Spinal cord (tissue), 10 donors: ENCODE data around the gene USP13. TPM values are rescaled to one million over a fixed set of nuclear protein-coding genes. Genes with fewer than 3 reads are reported as not detected.

Source experiments
- DNase-seq, 6 donors: peaks; one replicate each; pipeline versions ENCODE4 v3.0.0 to v3.0.0-alpha.2; 2013 to 2015; ENCODE audit warnings: low spot score in 6 of 6, low read depth in 4 of 6
- H3K27ac ChIP-seq: one replicate; pipeline ENCODE4 v1.5.1; 2013; ENCODE audit warnings: low read depth, low read length, control low read depth
- H3K27me3 ChIP-seq: one replicate; pipeline ENCODE4 v1.6.1; 2013; ENCODE audit warnings: low read length; ENCODE audit not compliant: control insufficient read depth, insufficient read depth
- H3K36me3 ChIP-seq: one replicate; pipeline ENCODE4 v1.6.1; 2013; ENCODE audit warnings: low read length; ENCODE audit not compliant: control insufficient read depth, insufficient read depth
- H3K4me1 ChIP-seq: one replicate; pipeline ENCODE4 v1.6.1; 2013; ENCODE audit warnings: low read length; ENCODE audit not compliant: control insufficient read depth, insufficient read depth
- H3K4me3 ChIP-seq: one replicate; pipeline ENCODE4 v1.5.1; 2013; ENCODE audit warnings: low read depth, low read length, control low read depth
- H3K9me3 ChIP-seq: one replicate; pipeline ENCODE4 v1.6.1; 2013; ENCODE audit warnings: low read length; ENCODE audit not compliant: control insufficient read depth, insufficient read depth
- WGBS: methylation state at CpG from one replicate; pipeline ENCODE4 v1.1.5; 2013; ENCODE audit warnings: missing lambda C conversion rate; ENCODE audit not compliant: insufficient coverage; 5-methylcytosine and 5-hydroxymethylcytosine counted together
- polyA plus RNA-seq, 2 donors: library from polyadenylated mRNA; unstranded; fragments of 120-200 nt; gene quantifications; one replicate each; pipeline ENCODE4 v1.2.1, GENCODE V29; 2013; ENCODE audit not compliant: insufficient read length in 2 of 2
- total RNA-seq, 2 donors: library from RNA; depleted of rRNA in 1 of 2; stranded (reverse); fragments of 120-200 nt in 1 of 2; fragments of >200 nt in 1 of 2; gene quantifications; one replicate each; pipeline versions ENCODE4 v1.2.3 to v1.2.4, GENCODE V29; 2013 to 2014
- donor health status: healthy.

The USP13 gene
- total and polyA plus RNA-seq, 4 donors = 10.4 to 14.4 (median 13.7) TPM

GRCh38 chr3:179794355-179794754, 141.5 kb downstream of the USP13 start:
- Histone ChIP-seq H3K27ac (no peak overlapping the region), H3K9me3 (no peaks in the 10 kb centered on the region), H3K27me3 (no peaks in the 10 kb centered on the region), H3K36me3 (no peaks in the 10 kb centered on the region), H3K4me3 (no peak overlapping the region), H3K4me1 (no peaks in the 10 kb centered on the region)
- DNase-seq = peak in 1 of 6 donors; percentile 41
- 58% methylated on average over 4 of the region's 4 CpGs for WGBS

- Histone ChIP-seq H3K36me3 (no peaks in the 10 kb centered on the region), H3K27ac (no peak overlapping the region), H3K4me3 (no peak overlapping the region), H3K4me1 (no peaks in the 10 kb centered on the region), H3K27me3 (no peaks in the 10 kb centered on the region), H3K9me3 (no peaks in the 10 kb centered on the region)
- DNase-seq = no peak
- no CpG with 5 or more reads among the region's 4 CpGs for WGBS
These were observed 143.6 kb downstream of the USP13 start for GRCh38 chr3:179796421-179796820.

DNA sequence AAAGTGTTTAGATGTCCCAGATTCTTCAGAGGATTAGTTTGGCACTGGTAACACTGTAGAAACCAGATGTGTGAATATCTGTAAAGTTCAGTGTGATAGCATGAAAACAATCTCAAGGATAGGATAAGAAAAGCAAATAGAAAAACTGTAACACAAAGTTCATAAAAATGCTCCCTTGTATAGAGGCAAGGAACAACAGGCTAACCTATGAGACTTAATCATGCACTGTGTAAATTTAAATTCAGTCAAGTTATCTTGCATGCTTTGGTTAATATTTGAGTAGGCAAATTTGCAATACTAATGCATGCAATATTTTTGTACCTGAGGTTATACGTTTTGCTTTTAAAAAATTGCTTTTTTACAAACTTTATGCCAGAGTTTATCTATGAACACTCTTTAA, 144.4 kb downstream of the USP13 start:
- Histone ChIP-seq H3K9me3 (no peaks in the 10 kb centered on the region), H3K4me1 (no peaks in the 10 kb centered on the region), H3K27ac (no peak overlapping the region), H3K27me3 (no peaks in the 10 kb centered on the region), H3K4me3 (no peak overlapping the region), H3K36me3 (no peaks in the 10 kb centered on the region)
- no peak for DNase-seq
- no CpG with 5 or more reads among the region's 1 CpG for WGBS

DNA sequence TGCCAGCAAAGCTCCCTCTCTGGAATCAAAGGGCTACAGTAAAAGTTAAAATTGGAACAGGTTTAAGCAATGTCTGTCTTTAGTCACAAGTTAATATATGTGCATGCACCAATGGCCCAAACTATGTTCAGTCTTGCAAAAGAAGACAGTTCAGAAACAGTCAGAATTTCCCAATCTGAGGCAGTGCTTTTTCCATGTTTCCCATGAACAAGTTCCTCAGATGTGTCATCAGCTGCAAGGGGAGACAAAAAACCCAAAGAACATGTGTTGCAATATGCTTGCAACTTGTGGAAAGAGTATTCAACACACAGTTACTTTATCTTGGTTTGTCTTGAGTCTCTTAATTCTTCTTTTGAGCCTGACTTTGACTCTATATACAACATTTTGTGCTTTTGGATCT, 148.4 kb downstream of the USP13 start:
- no peak overlapping the region for H3K27ac ChIP-seq
- H3K9me3 ChIP-seq = no peaks in the 10 kb centered on the region
- H3K36me3 ChIP-seq = no peaks in the 10 kb centered on the region
- no peaks in the 10 kb centered on the region for H3K4me1 ChIP-seq
- DNase-seq = no peak
- H3K4me3 ChIP-seq = no peak overlapping the region
- H3K27me3 ChIP-seq = no peaks in the 10 kb centered on the region

GRCh38 chr3:179801856-179802255, 149.0 kb downstream of the USP13 start:
- no peak overlapping the region for H3K4me3 ChIP-seq
- 90% methylated on average over 2 of the region's 4 CpGs for WGBS
- no peaks in the 10 kb centered on the region for H3K9me3 ChIP-seq
- no peaks in the 10 kb centered on the region for H3K27me3 ChIP-seq
- H3K36me3 ChIP-seq = no peaks in the 10 kb centered on the region
- no peaks in the 10 kb centered on the region for H3K4me1 ChIP-seq
- no peak for DNase-seq
- H3K27ac ChIP-seq = no peak overlapping the region

DNA sequence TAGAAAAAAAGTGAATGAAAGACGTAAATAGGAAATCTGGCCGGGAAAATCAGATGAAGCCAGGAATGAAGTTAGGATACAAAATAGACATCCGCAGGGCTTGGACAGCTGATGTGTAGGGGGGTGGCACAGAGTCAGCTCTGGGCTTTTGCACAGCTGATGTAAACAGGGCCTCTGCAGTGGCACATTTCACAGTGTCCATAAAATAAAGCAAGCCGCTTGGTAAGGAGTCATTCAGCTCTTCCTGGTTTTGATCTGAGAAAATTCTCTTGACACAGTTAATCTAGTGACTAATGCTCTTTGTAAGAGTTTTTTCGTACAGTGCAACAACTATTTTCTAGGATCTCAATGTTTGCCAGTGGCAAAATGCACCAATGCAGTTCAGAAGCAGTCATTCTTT, 153.3 kb downstream of the USP13 start:
- H3K27me3 ChIP-seq = no peaks in the 10 kb centered on the region
- 93% methylated on average over 4 of the region's 5 CpGs for WGBS
- no peaks in the 10 kb centered on the region for H3K4me1 ChIP-seq
- no peak for DNase-seq
- H3K4me3 ChIP-seq = no peak overlapping the region
- H3K9me3 ChIP-seq = no peaks in the 10 kb centered on the region
- no peak overlapping the region for H3K27ac ChIP-seq
- H3K36me3 ChIP-seq = peaks cover 5% of the 10 kb centered on the region

DNA sequence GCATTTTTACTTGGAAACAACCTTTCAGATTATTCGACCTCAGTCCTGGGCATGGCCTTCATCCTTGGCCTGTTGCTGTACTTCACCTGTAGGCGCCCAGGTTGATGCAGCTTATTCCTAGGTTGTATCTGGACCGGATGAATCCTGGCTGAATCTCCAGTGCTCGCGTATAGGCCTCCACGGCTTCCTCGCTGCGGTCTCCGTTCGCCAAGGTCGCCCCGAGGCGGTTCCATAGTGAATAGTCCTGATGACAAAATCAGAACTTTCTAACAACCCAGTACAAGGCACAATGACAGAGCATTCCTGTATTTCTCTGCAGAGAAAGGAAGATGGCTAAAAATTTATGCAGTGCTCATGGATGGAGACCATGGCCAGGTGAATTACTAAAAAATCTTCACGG, 154.7 kb downstream of the USP13 start:
- DNase-seq = no peak
- Histone ChIP-seq H3K36me3 (peaks cover 5% of the 10 kb centered on the region), H3K27ac (no peak overlapping the region), H3K9me3 (no peaks in the 10 kb centered on the region), H3K4me3 (no peak overlapping the region), H3K4me1 (no peaks in the 10 kb centered on the region), H3K27me3 (no peaks in the 10 kb centered on the region)
- 96% methylated on average over 10 of the region's 14 CpGs for WGBS

DNA sequence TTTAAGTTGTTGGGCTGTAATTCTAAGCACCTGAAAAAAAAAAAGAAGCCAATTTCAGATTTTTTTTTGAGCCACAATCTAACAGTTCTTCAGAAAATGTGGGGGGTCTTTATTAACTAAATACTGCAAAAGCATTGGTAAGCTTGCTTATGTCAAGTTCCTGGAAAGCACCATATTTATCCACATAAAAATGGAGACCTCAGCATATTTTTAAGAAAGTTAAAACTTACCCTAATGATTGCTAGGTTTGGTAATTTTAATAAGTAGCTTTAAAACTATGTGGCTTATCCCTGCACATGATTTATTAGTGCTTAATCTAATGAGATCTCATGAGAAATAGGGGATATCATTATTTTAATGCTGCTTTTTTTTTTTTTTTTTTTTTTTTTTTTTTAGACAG, 156.8 kb downstream of the USP13 start:
- DNase-seq = no peak

GRCh38 chr3:179811321-179812095, 158.7 kb downstream of the USP13 start:
- peaks cover 5% of the 10 kb centered on the region for H3K36me3 ChIP-seq
- no peak overlapping the region for H3K4me3 ChIP-seq
- H3K27me3 ChIP-seq = no peaks in the 10 kb centered on the region
- DNase-seq = peak; percentile 33 to 93 (median 46)
- 6% methylated on average over 4 of the region's 9 CpGs for WGBS
- no peaks in the 10 kb centered on the region for H3K4me1 ChIP-seq
- H3K27ac ChIP-seq = peak overlapping the region; percentile 54
- H3K9me3 ChIP-seq = no peaks in the 10 kb centered on the region

More for the DNA sequence above, 156.8 kb downstream of the USP13 start:
- no peaks in the 10 kb centered on the region for H3K27me3 ChIP-seq
- H3K36me3 ChIP-seq = peaks cover 5% of the 10 kb centered on the region
- no peaks in the 10 kb centered on the region for H3K9me3 ChIP-seq
- no peak overlapping the region for H3K4me3 ChIP-seq
- H3K4me1 ChIP-seq = no peaks in the 10 kb centered on the region
- H3K27ac ChIP-seq = no peak overlapping the region

DNA sequence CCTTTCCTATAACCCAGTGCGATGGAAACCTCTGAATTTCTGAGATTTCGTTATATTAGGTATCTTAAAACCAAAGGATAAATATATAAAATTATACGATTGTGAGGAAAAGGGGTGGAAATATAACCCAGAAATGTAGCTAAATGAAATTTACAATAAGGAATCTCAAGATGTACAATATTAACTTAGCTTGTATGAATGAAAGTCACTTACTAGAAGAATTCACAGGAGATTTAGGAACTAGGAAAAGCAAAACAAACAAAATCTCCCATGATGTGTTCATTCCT, 159.2 kb downstream of the USP13 start:
- no peak for DNase-seq
- Histone ChIP-seq H3K27me3 (no peaks in the 10 kb centered on the region), H3K4me3 (no peak overlapping the region), H3K27ac (no peak overlapping the region), H3K9me3 (no peaks in the 10 kb centered on the region), H3K4me1 (no peaks in the 10 kb centered on the region), H3K36me3 (peaks cover 5% of the 10 kb centered on the region)
- no CpG with 5 or more reads among the region's 3 CpGs for WGBS
